HEK293 (cell line): Measurements from ENCODE around the gene EDA.

Source experiments
- CTCF ChIP-seq: fragments of 450-650 bp; formaldehyde crosslinking; IDR thresholded peaks from 2 replicates; pipeline ENCODE4 v1.5.1; 2016; ENCODE audit warnings: missing biosample characterization, missing genetic modification characterization
- GLIS2 ChIP-seq: fragments of 450-650 bp; formaldehyde crosslinking; IDR thresholded peaks from 2 replicates; pipeline ENCODE4 v1.5.1; 2016; ENCODE audit warnings: missing biosample characterization, missing genetic modification characterization
- REST ChIP-seq: fragments of 450-650 bp; formaldehyde crosslinking; IDR thresholded peaks from 2 replicates; pipeline ENCODE4 v1.5.1; 2016; ENCODE audit warnings: missing biosample characterization, missing genetic modification characterization
- TRIM28 ChIP-seq: IDR thresholded peaks from 2 replicates; pipeline ENCODE4 v1.6.1; 2011; ENCODE audit warnings: low read length, control low read depth, borderline replicate concordance
- ZBTB49 ChIP-seq: fragments of 450-650 bp; formaldehyde crosslinking; IDR thresholded peaks from 2 replicates; pipeline ENCODE4 v1.5.1; 2016; ENCODE audit warnings: missing biosample characterization, missing genetic modification characterization, low read depth
- ZNF214 ChIP-seq: fragments of 450-650 bp; formaldehyde crosslinking; IDR thresholded peaks from 2 replicates; pipeline ENCODE4 v1.5.1; 2017; ENCODE audit warnings: missing biosample characterization, mild to moderate bottlenecking, missing genetic modification characterization, borderline replicate concordance
- ZNF274 ChIP-seq, 2 experiments: fragments of 200-500 bp in 1 of 2; fragments of 450-650 bp in 1 of 2; sonication (Bioruptor generic) in 1 of 2; formaldehyde crosslinking in 1 of 2; IDR thresholded peaks; 2 replicates each; pipeline versions ENCODE4 v1.5.1 to v1.6.1; 2014 to 2016; ENCODE audit warnings: borderline replicate concordance in 1 of 2, inconsistent platforms in 1 of 2, low read length in 1 of 2, missing biosample characterization in 1 of 2, missing genetic modification characterization in 1 of 2
- ZNF518A ChIP-seq: fragments of 450-650 bp; formaldehyde crosslinking; conservative IDR thresholded peaks from 2 replicates; pipeline ENCODE4 v1.5.1; 2016; ENCODE audit warnings: low read depth, missing biosample characterization, missing genetic modification characterization
- ZNF843 ChIP-seq: fragments of 450-650 bp; formaldehyde crosslinking; IDR thresholded peaks from 2 replicates; pipeline ENCODE4 v1.5.1; 2016; ENCODE audit warnings: missing biosample characterization, missing genetic modification characterization
- TF ChIP-seq, protein P1 (sequence below): fragments of 450-650 bp; IDR thresholded peaks from 2 replicates; pipeline ENCODE4 v1.5.1; 2018; ENCODE audit warnings: missing biosample characterization, missing genetic modification characterization

- no peak for TF ChIP-seq CTCF (tag by site-specific recombination)
- TF ChIP-seq TRIM28, result no peak
- no peak for TF ChIP-seq ZNF843 (tag by site-specific recombination)
- no peak for TF ChIP-seq REST (tag by site-specific recombination)
- no peak for TF ChIP-seq ZNF214 (tag by site-specific recombination)
- TF ChIP-seq GLIS2 (tag by site-specific recombination), result no peak
- no peak for TF ChIP-seq ZNF518A (tag by site-specific recombination)
- no peak for TF ChIP-seq ZBTB49 (tag by site-specific recombination)
- TF ChIP-seq ZNF274 (IDR thresholded peaks at IDR 0.05; ENCODE audit: low read length), result no peak
- TF ChIP-seq ZNF274 (tag by site-specific recombination; IDR thresholded peaks at IDR 0.05; ENCODE audit: borderline replicate concordance), result no peak
- TF ChIP-seq, protein P1, sequence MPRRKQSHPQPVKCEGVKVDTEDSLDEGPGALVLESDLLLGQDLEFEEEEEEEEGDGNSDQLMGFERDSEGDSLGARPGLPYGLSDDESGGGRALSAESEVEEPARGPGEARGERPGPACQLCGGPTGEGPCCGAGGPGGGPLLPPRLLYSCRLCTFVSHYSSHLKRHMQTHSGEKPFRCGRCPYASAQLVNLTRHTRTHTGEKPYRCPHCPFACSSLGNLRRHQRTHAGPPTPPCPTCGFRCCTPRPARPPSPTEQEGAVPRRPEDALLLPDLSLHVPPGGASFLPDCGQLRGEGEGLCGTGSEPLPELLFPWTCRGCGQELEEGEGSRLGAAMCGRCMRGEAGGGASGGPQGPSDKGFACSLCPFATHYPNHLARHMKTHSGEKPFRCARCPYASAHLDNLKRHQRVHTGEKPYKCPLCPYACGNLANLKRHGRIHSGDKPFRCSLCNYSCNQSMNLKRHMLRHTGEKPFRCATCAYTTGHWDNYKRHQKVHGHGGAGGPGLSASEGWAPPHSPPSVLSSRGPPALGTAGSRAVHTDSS (tag by site-specific recombination), result no peak
These were observed 392.0 kb downstream of the EDA start for GRCh38 chrX:70007946-70008345.
